OCI-LY7 (cell line): ENCODE measurements around the gene CR2. TPM values are rescaled to one million over a fixed set of nuclear protein-coding genes. Genes with fewer than 3 reads are reported as not detected.

ENCODE experiments used
- BruUV-seq: library from RNA; stranded (reverse); fragments of 400-500 nt; replicated peaks from 2 replicates; lab custom pipeline; 2021; lab: Mats Ljungman, UMichigan
- CTCF ChIA-PET: fragments of 300-600 bp; sonication (Branson Sonifier 250); formaldehyde crosslinking; loops from one replicate; lab custom pipeline; 2022; ENCODE audit warnings: antibody characterized with exemption; ENCODE audit not compliant: unreplicated experiment; lab: Charles Lee
- POLR2A ChIA-PET: fragments of 300-600 bp; sonication (Branson Sonifier 250); formaldehyde crosslinking; loops from one replicate; lab custom pipeline; 2022; ENCODE audit warnings: antibody characterized with exemption; lab: Charles Lee
- DNase-seq: peaks from one replicate; pipeline ENCODE4 v3.0.0-alpha.2; 2015; ENCODE audit warnings: low spot score
- H2AFZ ChIP-seq: fragments of 200-600 bp; sonication (generic), shearing (Covaris generic); 2 replicates; pipeline ENCODE4 v1.6.1; 2014; ENCODE audit warnings: mild to moderate bottlenecking, antibody characterized with exemption, low read length, moderate library complexity
- H3K27ac ChIP-seq: fragments of 200-600 bp; sonication (generic); 2 replicates; pipeline ENCODE4 v1.5.1; 2014; ENCODE audit warnings: mixed run types, low read depth, mild to moderate bottlenecking, moderate library complexity, low read length, inconsistent platforms; ENCODE audit not compliant: poor library complexity, severe bottlenecking
- H3K36me3 ChIP-seq: fragments of 200-600 bp; sonication (generic); 2 replicates; pipeline ENCODE4 v1.6.1; 2014; ENCODE audit warnings: mild to moderate bottlenecking, antibody characterized with exemption, low read length, moderate library complexity, mixed read lengths; ENCODE audit not compliant: insufficient read depth
- H3K4me1 ChIP-seq: fragments of 200-600 bp; sonication (generic); 2 replicates; pipeline ENCODE4 v1.5.1; 2014; ENCODE audit warnings: mild to moderate bottlenecking, low read length; ENCODE audit not compliant: insufficient read depth, poor library complexity, severe bottlenecking
- H3K4me2 ChIP-seq: fragments of 200-600 bp; sonication (generic); 2 replicates; pipeline ENCODE4 v1.6.1; 2014; ENCODE audit warnings: mild to moderate bottlenecking, low read length
- H3K4me3 ChIP-seq: fragments of 200-600 bp; sonication (generic); 2 replicates; pipeline ENCODE4 v1.5.1; 2014; ENCODE audit warnings: mild to moderate bottlenecking, low read depth, low read length; ENCODE audit not compliant: poor library complexity, severe bottlenecking
- H3K79me2 ChIP-seq: fragments of 200-600 bp; sonication (generic); 2 replicates; pipeline ENCODE4 v1.6.1; 2016; ENCODE audit warnings: low read depth, mild to moderate bottlenecking, low read length, moderate library complexity, mixed read lengths; ENCODE audit not compliant: insufficient read depth
- H3K9me2 ChIP-seq: fragments of 200-600 bp; sonication (generic); 2 replicates; pipeline ENCODE4 v1.6.1; 2016; ENCODE audit warnings: mild to moderate bottlenecking, low read length, mixed read lengths; ENCODE audit not compliant: insufficient read depth
- H3K9me3 ChIP-seq: fragments of 200-600 bp; sonication (generic); 2 replicates; pipeline ENCODE4 v1.6.1; 2014; ENCODE audit warnings: mild to moderate bottlenecking, mixed run types, low read length, mixed read lengths
- H4K20me1 ChIP-seq: fragments of 200-600 bp; sonication (generic); 2 replicates; pipeline ENCODE4 v1.6.1; 2014; ENCODE audit warnings: mild to moderate bottlenecking, antibody characterized with exemption, low read length, moderate library complexity, mixed read lengths; ENCODE audit not compliant: insufficient read depth
- CTCF ChIP-seq: fragments of 200-600 bp; sonication (generic); conservative IDR thresholded peaks from 2 replicates; pipeline ENCODE4 v1.5.1; 2014; ENCODE audit warnings: mild to moderate bottlenecking, antibody characterized with exemption, low read length, moderate library complexity, mixed read lengths
- EZH2phosphoT487 ChIP-seq: fragments of 200-600 bp; sonication (generic); IDR thresholded peaks from 2 replicates; pipeline ENCODE4 v1.6.1; 2018; ENCODE audit warnings: low read depth, borderline replicate concordance, mild to moderate bottlenecking, mixed run types, antibody characterized with exemption, low read length, moderate library complexity, mixed read lengths
- intact Hi-C: fragments of 100-400 bp; cut with micrococcal nuclease; formaldehyde crosslinking; loops from one replicate; pipeline ENCODE4 v1.10.0; 2022; ENCODE audit not compliant: unreplicated experiment
- total RNA-seq, 2 experiments: library from RNA; depleted of rRNA in 1 of 2; stranded (reverse); fragments of >200 nt in 1 of 2; shearing (Covaris generic) in 1 of 2; gene quantifications; 2 replicates each; pipeline ENCODE4 v1.2.3, GENCODE V29; 2014 to 2022

Gene CR2
- total RNA-seq, 2 experiments from 2014 or later: 4.4 to 13.5 TPM

GRCh38 chr1:207463571-207463970, 9.4 kb downstream of the CR2 start:
- H3K4me1 ChIP-seq: peaks cover 22% of the 10 kb centered on the region
- DNase-seq: no peak
- no peak overlapping the region for H2AFZ ChIP-seq
- no peak overlapping the region for H3K4me3 ChIP-seq
- intact Hi-C loops: no loop called here
- no peaks in the 10 kb centered on the region for H3K36me3 ChIP-seq
- H3K9me3 ChIP-seq: no peaks in the 10 kb centered on the region
- no peaks in the 10 kb centered on the region for H3K79me2 ChIP-seq
- no peak overlapping the region for H3K27ac ChIP-seq
- no peak for TF ChIP-seq CTCF
- TF ChIP-seq EZH2phosphoT487: no peak
- H4K20me1 ChIP-seq: no peaks in the 10 kb centered on the region
- CTCF ChIA-PET: no interaction called here
- H3K9me2 ChIP-seq: no peaks in the 10 kb centered on the region
- POLR2A ChIA-PET: interaction anchor here (0.7 to 1.3 kb wide), 2 partner anchors 10 to 626 kb away, joined by 3 read pairs; no protein-coding TSS in a partner anchor
- H3K4me2 ChIP-seq: no peak overlapping the region
- no TSS peak for BruUV-seq

GRCh38 chr1:207470927-207471326, 16.8 kb downstream of the CR2 start:
- H3K27ac ChIP-seq: no peak overlapping the region
- intact Hi-C loops: no loop called here
- H4K20me1 ChIP-seq: no peaks in the 10 kb centered on the region
- no peaks in the 10 kb centered on the region for H3K79me2 ChIP-seq
- no peaks in the 10 kb centered on the region for H3K9me3 ChIP-seq
- no peak overlapping the region for H2AFZ ChIP-seq
- H3K4me3 ChIP-seq: no peak overlapping the region
- CTCF ChIA-PET: no interaction called here
- H3K4me2 ChIP-seq: no peak overlapping the region
- no peaks in the 10 kb centered on the region for H3K36me3 ChIP-seq
- no TSS peak for BruUV-seq
- POLR2A ChIA-PET: no interaction called here
- no peak for DNase-seq
- no peak for TF ChIP-seq CTCF
- no peak for TF ChIP-seq EZH2phosphoT487
- H3K4me1 ChIP-seq: no peaks in the 10 kb centered on the region
- no peaks in the 10 kb centered on the region for H3K9me2 ChIP-seq

- no peaks in the 10 kb centered on the region for H3K9me2 ChIP-seq
- TF ChIP-seq CTCF (no peak), EZH2phosphoT487 (no peak)
- POLR2A ChIA-PET: interaction anchor here (1.1 to 1.3 kb wide), 2 partner anchors 10 to 61 kb away, joined by 3 to 4 read pairs; no protein-coding TSS in a partner anchor
- H3K4me1 ChIP-seq: no peaks in the 10 kb centered on the region
- H3K9me3 ChIP-seq: no peaks in the 10 kb centered on the region
- DNase-seq: no peak
- H4K20me1 ChIP-seq: no peaks in the 10 kb centered on the region
- no peak overlapping the region for H2AFZ ChIP-seq
- no peak overlapping the region for H3K4me2 ChIP-seq
- no peaks in the 10 kb centered on the region for H3K36me3 ChIP-seq
- H3K4me3 ChIP-seq: no peak overlapping the region
- CTCF ChIA-PET: no interaction called here
- no TSS peak for BruUV-seq
- H3K79me2 ChIP-seq: no peaks in the 10 kb centered on the region
- no peak overlapping the region for H3K27ac ChIP-seq
- intact Hi-C loops: no loop called here
Observed at GRCh38 chr1:207474210-207474609, 20.1 kb downstream of the CR2 start.
